Transverse colon (tissue), 4 donors: ENCODE results near the gene COX6B1. TPM values are rescaled to one million over a fixed set of nuclear protein-coding genes. Genes with fewer than 3 reads are reported as not detected.

ENCODE experiments used
- DNase-seq: peaks from one replicate; pipeline ENCODE4 v3.0.0-alpha.2; 2019
- H3K27ac ChIP-seq, 4 donors: fragments of 200-600 bp; sonication (generic); 2 replicates each; pipeline ENCODE4 v1.5.1; 2016 to 2018; ENCODE audit warnings: inconsistent platforms in 4 of 4
- H3K27me3 ChIP-seq: fragments of 200-600 bp; sonication (generic); 2 replicates; pipeline ENCODE4 v1.5.1; 2017; ENCODE audit warnings: inconsistent platforms
- H3K36me3 ChIP-seq, 4 donors: fragments of 200-600 bp; sonication (generic); 2 replicates each; pipeline ENCODE4 v1.5.1; 2017 to 2019; ENCODE audit warnings: inconsistent platforms in 4 of 4
- H3K4me1 ChIP-seq, 4 donors: fragments of 200-600 bp; sonication (generic); 2 replicates each; pipeline ENCODE4 v1.5.1; 2017 to 2020; ENCODE audit warnings: inconsistent platforms in 4 of 4
- H3K4me3 ChIP-seq, 4 donors: fragments of 200-600 bp; sonication (generic); 1 replicate in 1 of 4; 2 replicates in 3 of 4; pipeline versions ENCODE4 v1.5.1 to v1.6.1; 2017 to 2019; ENCODE audit warnings: inconsistent platforms in 4 of 4
- H3K9me3 ChIP-seq, 2 donors: fragments of 200-600 bp; sonication (generic); 2 replicates each; pipeline ENCODE4 v1.5.1; 2017 to 2019; ENCODE audit warnings: inconsistent platforms in 2 of 2
- CTCF ChIP-seq, 5 experiments: fragments of 200-600 bp in 3 of 5; fragments of 450-650 bp in 2 of 5; sonication (generic) in 3 of 5; IDR thresholded peaks; 1 replicate in 2 of 5; 2 replicates in 3 of 5; pipeline ENCODE4 v1.5.1; 2016 to 2017; ENCODE audit warnings: antibody characterized with exemption in 5 of 5, inconsistent platforms in 3 of 5, mild to moderate bottlenecking in 2 of 5, moderate library complexity in 1 of 5
- EP300 ChIP-seq: sonication (generic); formaldehyde crosslinking; IDR thresholded peaks from one replicate; pipeline ENCODE4 v1.6.1; 2017; ENCODE audit warnings: antibody characterized with exemption, low read depth
- POLR2A ChIP-seq: fragments of 450-650 bp; IDR thresholded peaks from one replicate; pipeline ENCODE4 v1.6.1; 2016; ENCODE audit warnings: antibody characterized with exemption, mild to moderate bottlenecking, moderate library complexity
- POLR2AphosphoS5 ChIP-seq, 3 donors: sonication (generic); formaldehyde crosslinking; IDR thresholded peaks; one replicate each; pipeline ENCODE4 v1.6.1; 2016; ENCODE audit warnings: antibody characterized with exemption in 3 of 3
- WGBS, 2 donors: methylation state at CpG; one replicate each; pipeline ENCODE4 v1.1.5; 2018; ENCODE audit warnings: low coverage in 1 of 2; 5-methylcytosine and 5-hydroxymethylcytosine counted together
- in situ Hi-C, 4 donors: fragments of 200-750 bp; cut with MboI; loops; one replicate each; pipeline versions ENCODE4 v1.15.0 to v1.15.1; 2017; ENCODE audit warnings: low sequenced_read_pairs in 3 of 4, low pct_ligation_motif_present in 1 of 4, low pct_unique_long_range_greater_than_20kb in 1 of 4
- intact Hi-C: fragments of 100-400 bp; cut with DNase I; formaldehyde crosslinking; loops from one replicate; pipeline ENCODE4 v1.15.1; 2023; ENCODE audit warnings: low total_unique reads
- total RNA-seq, 4 donors: library from RNA; depleted of rRNA; stranded (reverse); fragments of >200 nt; gene quantifications; one replicate each; pipeline ENCODE4 v1.1.0, GENCODE V29; 2016

The COX6B1 gene
- total RNA-seq, 4 donors from 2014 or later = 368 to 1,320 (median 628) TPM

- in situ Hi-C loops = no loop called here
- H3K4me3 ChIP-seq = no peak overlapping the region
These were observed 28.1 kb upstream of the COX6B1 start for GRCh38 chr19:35620001-35620400.

GRCh38 chr19:35621708-35622107, 26.4 kb upstream of the COX6B1 start:
- intact Hi-C loops = no loop called here
- Histone ChIP-seq H3K9me3 (no peaks in the 10 kb centered on the region), H3K4me1 (no peaks in the 10 kb centered on the region), H3K27me3 (no peaks in the 10 kb centered on the region), H3K36me3 (no peaks in the 10 kb centered on the region), H3K4me3 (no peak overlapping the region), H3K27ac (no peak overlapping the region)
- DNase-seq = no peak
- in situ Hi-C loops = no loop called here
- WGBS, 2 donors = 95 to 100% methylated on average over 2 to 9 of the region's 9 CpGs
- TF ChIP-seq CTCF (IDR thresholded peaks at IDR 0.05) (no peak), POLR2A (no peak), EP300 (no peak), POLR2AphosphoS5 (IDR thresholded peaks at IDR 0.05) (no peak)

More at GRCh38 chr19:35620001-35620400, 28.1 kb upstream of the COX6B1 start:
- no peaks in the 10 kb centered on the region for H3K36me3 ChIP-seq
- intact Hi-C loops = no loop called here
- no peaks in the 10 kb centered on the region for H3K9me3 ChIP-seq
- 92% methylated on average over 17 of the region's 17 CpGs; no CpG with 5 or more reads in 1 of the 2 donors for WGBS, 2 donors
- TF ChIP-seq POLR2A = no peak
- TF ChIP-seq POLR2AphosphoS5 (IDR thresholded peaks at IDR 0.05) = no peak
- TF ChIP-seq CTCF (IDR thresholded peaks at IDR 0.05) = no peak
- TF ChIP-seq EP300 = no peak
- DNase-seq = no peak
- no peak overlapping the region for H3K27ac ChIP-seq
- H3K4me1 ChIP-seq = no peaks in the 10 kb centered on the region
- no peaks in the 10 kb centered on the region for H3K27me3 ChIP-seq

- intact Hi-C loops (no loop called here), in situ Hi-C loops (no loop called here)
- Histone ChIP-seq H3K27me3 (no peaks in the 10 kb centered on the region), H3K9me3 (no peaks in the 10 kb centered on the region), H3K4me3 (no peak overlapping the region), H3K36me3 (no peaks in the 10 kb centered on the region), H3K4me1 (peaks cover 0 to 2% (median 0%) of the 10 kb centered on the region in 4 donors), H3K27ac (no peak overlapping the region)
- 92 to 95% methylated on average over 2 to 13 of the region's 13 CpGs for WGBS, 2 donors
- DNase-seq = no peak
- no peak for TF ChIP-seq EP300
- TF ChIP-seq CTCF (IDR thresholded peaks at IDR 0.05) = no peak
These were observed 25.4 kb upstream of the COX6B1 start for GRCh38 chr19:35622750-35623149.

- H3K27me3 ChIP-seq = no peaks in the 10 kb centered on the region
- H3K4me1 ChIP-seq = peaks cover 0 to 8% (median 2%) of the 10 kb centered on the region in 4 donors
- no peak overlapping the region for H3K27ac ChIP-seq
- WGBS, 2 donors = 83 to 88% methylated on average over 2 to 6 of the region's 6 CpGs
- H3K9me3 ChIP-seq = no peaks in the 10 kb centered on the region
- intact Hi-C loops (no loop called here), in situ Hi-C loops (no loop called here)
- no peak overlapping the region for H3K4me3 ChIP-seq
- TF ChIP-seq POLR2A (no peak), CTCF (IDR thresholded peaks at IDR 0.05) (no peak), POLR2AphosphoS5 (IDR thresholded peaks at IDR 0.05) (no peak), EP300 (no peak)
- H3K36me3 ChIP-seq = no peaks in the 10 kb centered on the region
- no peak for DNase-seq
These were observed 24.7 kb upstream of the COX6B1 start for GRCh38 chr19:35623327-35624010.
